Measurements from ENCODE around the gene GH2.

DNA sequence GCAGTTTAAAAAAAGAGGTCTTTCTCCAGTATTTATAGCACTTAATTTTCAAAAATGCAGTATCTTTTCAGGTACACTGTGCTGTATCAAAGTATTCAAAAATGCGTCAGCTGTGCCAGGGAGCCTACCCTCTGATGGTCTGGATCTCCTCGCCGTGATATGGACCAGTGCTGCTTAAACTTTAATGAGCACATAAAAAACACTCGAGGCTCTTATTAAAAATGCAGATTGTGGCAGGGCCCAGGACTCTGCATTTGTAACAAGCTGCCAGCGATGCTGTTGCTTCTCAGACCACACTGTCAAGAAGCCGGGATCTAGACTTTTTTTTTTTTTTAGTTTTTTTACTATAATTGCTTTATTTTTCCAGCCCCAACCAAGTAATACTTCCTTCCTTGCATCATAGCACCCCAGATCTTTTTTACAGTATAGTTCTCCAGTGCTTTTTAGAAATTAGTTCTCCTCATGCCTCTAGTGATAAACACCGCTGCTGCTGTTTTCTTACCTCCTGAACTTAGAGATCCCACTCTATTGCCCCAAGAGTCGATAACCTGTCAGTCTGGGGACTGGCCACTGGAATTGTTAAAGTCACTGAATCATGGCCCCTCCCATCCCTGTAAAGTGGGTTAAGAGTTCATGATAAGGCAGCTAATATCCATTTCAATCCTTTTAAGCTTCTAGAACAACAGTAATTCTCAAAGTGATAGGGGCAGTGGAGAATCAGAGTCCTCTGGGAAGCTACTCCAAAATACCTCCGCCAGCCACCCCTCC lies 37.6 kb downstream of the GH2 start:
- TF ChIP-seq POLR2A (IDR thresholded peaks at IDR 0.05; ENCODE audit: low read depth, low read length) = no peak
- TF ChIP-seq, protein P1, sequence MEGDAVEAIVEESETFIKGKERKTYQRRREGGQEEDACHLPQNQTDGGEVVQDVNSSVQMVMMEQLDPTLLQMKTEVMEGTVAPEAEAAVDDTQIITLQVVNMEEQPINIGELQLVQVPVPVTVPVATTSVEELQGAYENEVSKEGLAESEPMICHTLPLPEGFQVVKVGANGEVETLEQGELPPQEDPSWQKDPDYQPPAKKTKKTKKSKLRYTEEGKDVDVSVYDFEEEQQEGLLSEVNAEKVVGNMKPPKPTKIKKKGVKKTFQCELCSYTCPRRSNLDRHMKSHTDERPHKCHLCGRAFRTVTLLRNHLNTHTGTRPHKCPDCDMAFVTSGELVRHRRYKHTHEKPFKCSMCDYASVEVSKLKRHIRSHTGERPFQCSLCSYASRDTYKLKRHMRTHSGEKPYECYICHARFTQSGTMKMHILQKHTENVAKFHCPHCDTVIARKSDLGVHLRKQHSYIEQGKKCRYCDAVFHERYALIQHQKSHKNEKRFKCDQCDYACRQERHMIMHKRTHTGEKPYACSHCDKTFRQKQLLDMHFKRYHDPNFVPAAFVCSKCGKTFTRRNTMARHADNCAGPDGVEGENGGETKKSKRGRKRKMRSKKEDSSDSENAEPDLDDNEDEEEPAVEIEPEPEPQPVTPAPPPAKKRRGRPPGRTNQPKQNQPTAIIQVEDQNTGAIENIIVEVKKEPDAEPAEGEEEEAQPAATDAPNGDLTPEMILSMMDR (IDR thresholded peaks at IDR 0.05; ENCODE audit: extremely low read depth in 1 of 2, insufficient read depth in 1 of 2, low read depth in 1 of 2, low read length in 2 of 2) = no peak
